Measurements from ENCODE around the gene MRPS25. TPM values are rescaled to one million over a fixed set of nuclear protein-coding genes. Genes with fewer than 3 reads are reported as not detected.

Gene MRPS25
- total and polyA plus RNA-seq, 9 of the 15 experiments (the other 6 are each of a cell fraction or from before 2014, with no cell fraction given) = 34.3 to 129 (median 78.2) TPM

DNA sequence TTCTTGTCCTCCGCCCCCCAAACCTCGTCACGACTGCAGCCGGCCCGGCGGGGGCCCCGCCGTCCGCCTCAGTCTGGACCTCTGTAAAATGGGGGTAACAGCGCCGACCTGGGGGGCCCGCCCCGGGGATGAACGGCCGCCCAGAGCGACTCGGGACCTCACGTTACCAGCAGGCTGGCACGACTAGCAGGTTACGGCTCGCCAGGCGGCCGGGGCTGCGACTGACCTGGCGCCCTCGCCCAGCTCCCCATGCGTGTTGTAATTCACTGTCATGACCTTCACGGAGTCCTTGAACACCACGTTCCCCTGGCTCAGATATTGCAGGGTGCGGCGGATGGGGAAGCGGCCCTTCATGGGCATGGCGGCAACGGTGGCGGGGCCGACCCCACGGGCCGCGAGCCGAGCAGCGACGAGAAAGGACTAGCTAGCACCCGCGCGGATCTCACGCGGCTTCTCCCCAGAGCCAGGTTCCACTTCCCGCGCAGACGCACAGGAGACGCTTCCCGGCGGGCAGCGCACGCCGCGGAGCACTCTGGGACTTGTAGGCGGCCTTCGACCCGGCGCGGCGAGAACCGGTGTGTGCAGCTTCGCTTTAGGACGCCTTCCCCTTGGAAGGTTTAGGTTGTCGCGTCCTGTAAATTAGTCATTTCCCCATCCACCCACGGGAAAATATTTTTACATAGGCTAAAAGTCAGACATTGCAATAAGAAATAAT, at the start of gene MRPS25 (continued):
- TF ChIP-seq ZNF212 (CRISPR knock-in tag; IDR thresholded peaks at IDR 0.05) (no peak), MTA3 (IDR thresholded peaks at IDR 0.05; ENCODE audit: borderline replicate concordance) (peak; percentile 88), POLR2G (IDR thresholded peaks at IDR 0.05; ENCODE audit: low read depth, low read length) (peak; percentile 99), DMBX1 (CRISPR knock-in tag; IDR thresholded peaks at IDR 0.05; ENCODE audit: borderline replicate concordance) (peak; percentile 38; the same call in 1 of the 2 replicates), CXXC5 (CRISPR knock-in tag; IDR thresholded peaks at IDR 0.05) (peak; percentile 72), PHB (CRISPR knock-in tag; IDR thresholded peaks at IDR 0.05) (no peak; the same call in 1 of the 2 replicates), ZKSCAN3 (CRISPR knock-in tag; IDR thresholded peaks at IDR 0.05) (no peak), PML (IDR thresholded peaks at IDR 0.05; ENCODE audit: low read length) (peak; percentile 92), TRIM28 (IDR thresholded peaks at IDR 0.05) (no peak), ESRRA (IDR thresholded peaks at IDR 0.05; ENCODE audit: borderline replicate concordance, low read depth) (peak; percentile 99), TGIF2 (CRISPR knock-in tag; IDR thresholded peaks at IDR 0.05) (no peak), ARID2 (IDR thresholded peaks at IDR 0.05) (no peak), MCM5 (IDR thresholded peaks at IDR 0.05; ENCODE audit: low read depth) (no peak), ZC3H4 (CRISPR knock-in tag; IDR thresholded peaks at IDR 0.05; ENCODE audit: borderline replicate concordance) (no peak), TAF15 (IDR thresholded peaks at IDR 0.05; ENCODE audit: low read depth, low read length) (no peak), SPI1 (IDR thresholded peaks at IDR 0.05; ENCODE audit: borderline replicate concordance, low read depth, low read length) (0 out of 2 replicates have a peak, but pooled peaks have one; percentile 33), PHTF2 (CRISPR knock-in tag; IDR thresholded peaks at IDR 0.05) (no peak), ZNF174 (CRISPR knock-in tag; IDR thresholded peaks at IDR 0.05) (no peak), ZNF780A (CRISPR knock-in tag; IDR thresholded peaks at IDR 0.05) (no peak), HEY1 (CRISPR knock-in tag; IDR thresholded peaks at IDR 0.05; ENCODE audit: borderline replicate concordance) (no peak)
- TF ChIP-seq, protein P1, sequence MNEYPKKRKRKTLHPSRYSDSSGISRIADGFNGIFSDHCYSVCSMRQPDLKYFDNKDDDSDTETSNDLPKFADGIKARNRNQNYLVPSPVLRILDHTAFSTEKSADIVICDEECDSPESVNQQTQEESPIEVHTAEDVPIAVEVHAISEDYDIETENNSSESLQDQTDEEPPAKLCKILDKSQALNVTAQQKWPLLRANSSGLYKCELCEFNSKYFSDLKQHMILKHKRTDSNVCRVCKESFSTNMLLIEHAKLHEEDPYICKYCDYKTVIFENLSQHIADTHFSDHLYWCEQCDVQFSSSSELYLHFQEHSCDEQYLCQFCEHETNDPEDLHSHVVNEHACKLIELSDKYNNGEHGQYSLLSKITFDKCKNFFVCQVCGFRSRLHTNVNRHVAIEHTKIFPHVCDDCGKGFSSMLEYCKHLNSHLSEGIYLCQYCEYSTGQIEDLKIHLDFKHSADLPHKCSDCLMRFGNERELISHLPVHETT (CRISPR knock-in tag; conservative IDR thresholded peaks at IDR 0.05 in 1 of 2, IDR thresholded peaks at IDR 0.05 in 1 of 2) = peak in 1 of 2 experiments; percentile 89; a peak in 2 of 4 replicates
- TF ChIP-seq, protein P2, sequence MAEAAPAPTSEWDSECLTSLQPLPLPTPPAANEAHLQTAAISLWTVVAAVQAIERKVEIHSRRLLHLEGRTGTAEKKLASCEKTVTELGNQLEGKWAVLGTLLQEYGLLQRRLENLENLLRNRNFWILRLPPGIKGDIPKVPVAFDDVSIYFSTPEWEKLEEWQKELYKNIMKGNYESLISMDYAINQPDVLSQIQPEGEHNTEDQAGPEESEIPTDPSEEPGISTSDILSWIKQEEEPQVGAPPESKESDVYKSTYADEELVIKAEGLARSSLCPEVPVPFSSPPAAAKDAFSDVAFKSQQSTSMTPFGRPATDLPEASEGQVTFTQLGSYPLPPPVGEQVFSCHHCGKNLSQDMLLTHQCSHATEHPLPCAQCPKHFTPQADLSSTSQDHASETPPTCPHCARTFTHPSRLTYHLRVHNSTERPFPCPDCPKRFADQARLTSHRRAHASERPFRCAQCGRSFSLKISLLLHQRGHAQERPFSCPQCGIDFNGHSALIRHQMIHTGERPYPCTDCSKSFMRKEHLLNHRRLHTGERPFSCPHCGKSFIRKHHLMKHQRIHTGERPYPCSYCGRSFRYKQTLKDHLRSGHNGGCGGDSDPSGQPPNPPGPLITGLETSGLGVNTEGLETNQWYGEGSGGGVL (CRISPR knock-in tag; IDR thresholded peaks at IDR 0.05) = no peak
- TF ChIP-seq, protein P3, sequence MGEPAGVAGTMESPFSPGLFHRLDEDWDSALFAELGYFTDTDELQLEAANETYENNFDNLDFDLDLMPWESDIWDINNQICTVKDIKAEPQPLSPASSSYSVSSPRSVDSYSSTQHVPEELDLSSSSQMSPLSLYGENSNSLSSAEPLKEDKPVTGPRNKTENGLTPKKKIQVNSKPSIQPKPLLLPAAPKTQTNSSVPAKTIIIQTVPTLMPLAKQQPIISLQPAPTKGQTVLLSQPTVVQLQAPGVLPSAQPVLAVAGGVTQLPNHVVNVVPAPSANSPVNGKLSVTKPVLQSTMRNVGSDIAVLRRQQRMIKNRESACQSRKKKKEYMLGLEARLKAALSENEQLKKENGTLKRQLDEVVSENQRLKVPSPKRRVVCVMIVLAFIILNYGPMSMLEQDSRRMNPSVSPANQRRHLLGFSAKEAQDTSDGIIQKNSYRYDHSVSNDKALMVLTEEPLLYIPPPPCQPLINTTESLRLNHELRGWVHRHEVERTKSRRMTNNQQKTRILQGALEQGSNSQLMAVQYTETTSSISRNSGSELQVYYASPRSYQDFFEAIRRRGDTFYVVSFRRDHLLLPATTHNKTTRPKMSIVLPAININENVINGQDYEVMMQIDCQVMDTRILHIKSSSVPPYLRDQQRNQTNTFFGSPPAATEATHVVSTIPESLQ (CRISPR knock-in tag; IDR thresholded peaks at IDR 0.05) = 0 out of 2 replicates have a peak, but pooled peaks have one; percentile 18
- TF ChIP-seq, protein P4, sequence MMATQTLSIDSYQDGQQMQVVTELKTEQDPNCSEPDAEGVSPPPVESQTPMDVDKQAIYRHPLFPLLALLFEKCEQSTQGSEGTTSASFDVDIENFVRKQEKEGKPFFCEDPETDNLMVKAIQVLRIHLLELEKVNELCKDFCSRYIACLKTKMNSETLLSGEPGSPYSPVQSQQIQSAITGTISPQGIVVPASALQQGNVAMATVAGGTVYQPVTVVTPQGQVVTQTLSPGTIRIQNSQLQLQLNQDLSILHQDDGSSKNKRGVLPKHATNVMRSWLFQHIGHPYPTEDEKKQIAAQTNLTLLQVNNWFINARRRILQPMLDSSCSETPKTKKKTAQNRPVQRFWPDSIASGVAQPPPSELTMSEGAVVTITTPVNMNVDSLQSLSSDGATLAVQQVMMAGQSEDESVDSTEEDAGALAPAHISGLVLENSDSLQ (IDR thresholded peaks at IDR 0.05) = no peak

All from K562 (cell line).